H54 (cell line): ENCODE data around the gene KRAS.

Experiments used
- DNase-seq: peaks from one replicate; pipeline ENCODE4 v3.0.0; 2011; ENCODE audit warnings: low spot score, mixed read lengths; ENCODE audit not compliant: insufficient read length
- FAIRE-seq: peaks from 3 replicates; lab custom pipeline; 2011; peaks lifted over from hg19 to GRCh38; lab: Jason Lieb, UNC
- POLR2A ChIP-seq: IDR thresholded peaks from 2 replicates; pipeline ENCODE4 v1.6.1; 2011; ENCODE audit warnings: low read depth, mild to moderate bottlenecking, low read length

The KRAS gene

DNA sequence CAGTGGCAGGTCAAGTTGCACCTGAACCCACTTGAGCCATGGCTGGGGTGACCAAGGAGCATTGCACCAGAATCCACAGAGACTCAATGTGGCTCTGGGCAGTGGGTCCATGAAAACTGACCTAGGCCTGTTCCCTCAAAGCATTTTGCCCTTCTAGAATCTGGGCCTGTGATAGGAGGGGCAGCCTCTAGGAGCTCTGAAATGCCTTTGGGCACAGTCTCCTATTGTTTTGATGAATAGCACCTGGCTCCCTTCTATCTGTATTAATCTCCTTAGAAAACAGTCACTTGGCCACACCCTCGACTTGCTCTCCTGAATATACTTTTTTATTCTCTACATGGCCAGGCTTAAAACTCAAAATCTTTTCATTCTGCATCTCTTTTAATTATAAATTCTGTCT, 14.1 kb upstream of the KRAS start:
- no peak for TF ChIP-seq POLR2A
- no peak for FAIRE-seq

DNA sequence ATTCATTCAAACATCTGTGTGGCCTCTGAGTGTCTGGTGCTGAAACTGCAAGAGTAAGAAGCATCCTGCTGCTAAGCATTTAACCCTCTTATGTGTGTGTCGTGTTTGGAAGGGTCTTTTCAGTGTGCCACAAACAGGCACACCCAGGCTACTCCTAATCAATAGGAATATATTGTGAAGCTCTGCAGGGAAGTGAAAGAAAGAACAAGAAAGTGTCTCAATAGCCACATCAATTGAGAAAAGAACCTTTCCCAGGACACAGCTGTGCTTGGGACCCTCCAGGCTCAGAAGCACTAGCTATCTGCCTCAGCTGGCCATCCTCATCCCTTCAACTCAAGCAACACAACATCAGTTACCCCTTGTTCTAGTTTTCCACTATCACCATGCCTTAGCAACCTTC, 13.4 kb upstream of the KRAS start:
- no peak for TF ChIP-seq POLR2A
- FAIRE-seq (no peak), DNase-seq (no peak)

More for the DNA sequence above, 14.1 kb upstream of the KRAS start:
- DNase-seq: no peak

DNA sequence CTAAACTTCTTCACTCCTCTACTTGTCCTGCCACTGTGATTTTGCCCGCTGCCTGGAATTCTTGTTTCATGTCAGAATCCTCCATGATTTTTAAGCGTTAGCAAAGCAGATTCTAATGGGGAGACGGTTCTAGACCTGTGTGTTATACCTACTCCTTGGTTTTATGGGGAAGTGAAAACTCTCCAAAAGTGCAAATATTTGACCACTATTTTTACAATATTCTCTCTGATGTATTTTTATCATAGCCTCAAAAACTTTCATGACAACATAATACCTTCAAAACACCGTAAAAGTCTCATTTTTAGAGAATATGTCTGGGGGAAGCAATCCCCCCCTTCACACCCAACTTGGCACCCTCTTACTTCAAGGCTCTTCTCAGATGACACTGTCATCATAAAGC, 12.9 kb upstream of the KRAS start:
- no peak for TF ChIP-seq POLR2A
- FAIRE-seq (no peak), DNase-seq (no peak)

DNA sequence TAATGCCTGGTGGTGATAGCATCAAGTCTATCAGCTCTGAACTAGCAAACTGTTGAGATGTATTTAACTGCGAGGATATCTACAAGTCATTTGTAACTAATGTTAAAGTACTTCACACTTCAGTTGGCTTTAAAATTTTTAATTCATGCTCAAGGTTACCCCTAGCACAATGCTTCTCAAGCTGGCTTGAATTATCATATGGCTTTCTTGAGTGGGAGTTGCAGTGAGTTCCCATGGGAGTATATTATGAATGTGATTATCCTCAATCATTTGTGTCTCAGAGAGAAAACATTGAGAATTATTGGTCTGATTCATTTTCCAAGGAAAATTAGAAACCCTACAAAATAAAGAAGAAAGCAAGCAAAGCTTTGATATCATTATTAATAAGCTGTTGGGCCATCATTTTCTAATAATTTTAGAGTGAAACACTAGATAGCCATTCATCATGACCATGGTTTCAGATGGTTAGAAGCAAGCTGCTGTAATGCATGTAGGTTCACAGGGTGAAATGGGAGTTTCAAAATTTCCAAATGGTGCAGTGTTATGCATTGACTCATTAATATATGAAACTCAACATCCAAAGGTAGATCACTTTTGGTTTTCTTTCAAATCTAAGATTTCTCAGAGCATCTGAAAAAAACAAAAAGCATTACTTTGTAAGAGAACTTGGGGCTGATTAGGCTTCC, 11.8 kb upstream of the KRAS start:
- DNase-seq: no peak
- TF ChIP-seq POLR2A: no peak
- FAIRE-seq: no peak

DNA sequence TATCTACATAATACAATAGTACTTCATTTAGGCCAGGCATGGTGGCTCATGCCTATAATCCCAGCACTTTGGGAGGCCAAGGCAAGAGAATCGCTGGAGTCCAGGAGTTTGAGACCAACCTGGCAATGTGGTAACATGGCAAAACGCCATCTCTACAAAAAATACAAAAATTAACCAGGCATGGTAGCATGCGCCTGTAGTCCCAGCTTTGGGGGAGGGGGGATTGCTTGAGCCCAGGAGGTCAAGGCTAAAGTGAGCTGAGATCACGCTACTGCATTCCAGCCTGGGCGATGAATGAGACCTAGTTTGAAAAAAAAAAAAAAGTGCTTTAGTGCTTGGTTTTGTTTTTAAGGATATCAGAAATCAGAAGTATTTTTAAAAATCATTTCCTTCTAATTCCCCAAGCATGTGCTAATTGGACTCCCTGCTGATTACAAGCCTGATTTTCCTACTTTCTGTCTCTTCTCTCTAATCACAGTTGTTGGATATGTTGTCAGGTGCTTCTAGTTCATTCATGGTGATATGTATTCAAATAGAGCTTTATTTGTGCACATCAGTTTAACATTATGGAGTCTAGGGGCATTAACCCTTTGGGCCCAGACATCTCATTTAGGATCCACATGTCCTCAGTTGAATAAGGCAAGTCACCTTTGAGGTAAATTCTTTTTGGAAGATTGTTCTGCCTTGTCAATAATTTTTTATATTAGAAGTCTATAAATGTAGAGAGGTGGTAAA, 7.0 kb upstream of the KRAS start:
- no peak for TF ChIP-seq POLR2A
- FAIRE-seq (no peak), DNase-seq (no peak)

DNA sequence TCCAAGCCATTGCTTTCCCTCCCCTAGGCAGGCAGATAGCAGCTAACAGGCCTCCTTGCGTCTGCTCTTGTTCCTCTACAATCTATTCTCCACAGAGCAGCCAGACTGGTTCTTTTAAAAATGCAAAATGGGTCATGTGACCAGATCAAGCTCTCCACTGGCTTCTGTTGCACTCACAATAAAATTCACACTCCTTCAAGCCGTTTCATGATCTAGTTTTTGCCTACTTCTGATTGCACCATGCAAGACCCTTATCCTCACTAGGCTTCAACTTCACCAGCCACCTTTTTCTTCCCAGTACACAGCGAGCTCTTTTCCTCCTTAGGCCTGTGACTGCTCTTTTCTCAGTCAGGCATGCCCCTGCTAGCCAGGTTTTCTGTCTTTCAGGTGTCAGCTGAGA, 6.1 kb upstream of the KRAS start:
- DNase-seq: no peak
- TF ChIP-seq POLR2A: no peak
- FAIRE-seq: no peak

DNA sequence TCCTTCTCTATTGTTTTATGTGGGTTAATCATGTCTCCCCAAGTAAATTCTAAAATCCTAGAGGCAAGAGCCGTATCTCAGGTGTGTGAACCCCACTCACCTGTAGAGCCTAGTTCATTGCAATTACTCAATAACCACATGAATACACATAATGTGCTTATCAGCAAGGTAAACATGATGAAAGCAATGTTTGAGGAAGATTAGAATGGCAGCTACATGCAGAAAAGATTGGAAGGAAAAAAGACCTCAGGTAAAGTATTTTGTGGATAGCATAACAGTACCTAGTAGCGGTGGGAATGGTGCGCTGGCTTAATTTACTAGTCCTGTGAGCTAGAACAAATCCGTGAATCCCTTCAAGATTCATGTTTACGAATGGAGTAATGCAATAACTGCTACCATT, 5.3 kb upstream of the KRAS start:
- FAIRE-seq (no peak), DNase-seq (no peak)
- TF ChIP-seq POLR2A: no peak

DNA sequence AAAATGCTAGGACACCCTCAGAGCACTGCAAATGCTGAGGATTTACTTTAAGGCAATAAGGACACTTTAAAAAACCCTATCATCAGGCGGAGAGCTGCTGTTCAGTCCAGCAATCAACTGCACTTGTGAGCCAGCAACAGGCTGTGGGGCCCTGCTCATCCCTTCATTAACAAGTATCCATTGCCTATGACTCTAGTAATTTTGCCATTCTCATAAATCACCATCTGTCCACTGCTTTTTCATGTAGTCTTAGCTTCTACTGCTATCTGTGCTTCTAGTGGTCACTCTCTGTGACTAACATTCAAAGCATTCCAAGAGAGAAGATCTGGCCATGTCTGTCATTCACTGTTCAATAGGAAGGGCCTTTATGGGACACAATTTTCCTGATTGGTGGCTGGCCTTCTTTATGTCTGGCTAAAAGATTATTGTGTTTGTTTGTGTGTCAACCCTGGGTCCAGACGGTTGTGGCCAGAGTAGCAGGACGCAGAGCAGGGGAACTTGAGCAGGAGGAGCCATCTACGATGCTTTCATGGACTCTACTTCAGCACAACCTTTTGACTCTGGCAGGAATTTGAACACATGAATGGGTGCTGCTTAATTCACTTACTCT, 3.6 kb upstream of the KRAS start:
- FAIRE-seq (no peak), DNase-seq (no peak)
- no peak for TF ChIP-seq POLR2A

DNA sequence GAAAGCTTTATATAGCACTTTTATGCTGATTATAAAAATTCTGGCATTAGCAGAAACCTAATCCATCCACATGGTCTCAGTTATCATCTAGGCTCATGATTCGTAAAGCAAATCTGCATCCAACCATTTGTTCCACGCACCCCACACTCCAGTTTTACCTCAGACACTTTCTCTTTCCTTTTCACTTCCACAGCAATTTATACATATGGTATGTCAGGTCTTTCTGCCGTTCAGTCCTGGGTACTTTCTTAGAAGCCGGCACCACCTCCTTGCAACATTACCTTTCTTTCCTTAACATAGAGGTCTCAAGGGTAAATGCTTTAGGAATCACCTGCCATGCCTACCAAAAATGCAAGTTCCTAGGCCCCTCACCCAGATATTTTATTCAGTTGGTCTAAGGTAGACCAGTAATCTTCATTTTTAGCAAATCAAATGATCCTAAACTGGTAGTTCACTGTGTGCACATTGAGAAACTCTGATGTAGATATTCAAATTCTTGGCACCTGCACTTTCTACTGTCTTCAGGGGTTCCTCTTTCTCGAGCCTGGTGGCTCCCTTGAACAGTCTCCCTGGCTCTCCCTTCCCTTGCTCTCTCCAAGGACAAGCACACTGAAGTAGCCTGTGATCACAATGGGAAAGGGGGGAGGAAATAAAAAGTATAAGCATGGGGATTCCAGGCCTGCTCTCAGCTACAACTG, 2.8 kb upstream of the KRAS start:
- TF ChIP-seq POLR2A: no peak
- FAIRE-seq: no peak
- DNase-seq: no peak

DNA sequence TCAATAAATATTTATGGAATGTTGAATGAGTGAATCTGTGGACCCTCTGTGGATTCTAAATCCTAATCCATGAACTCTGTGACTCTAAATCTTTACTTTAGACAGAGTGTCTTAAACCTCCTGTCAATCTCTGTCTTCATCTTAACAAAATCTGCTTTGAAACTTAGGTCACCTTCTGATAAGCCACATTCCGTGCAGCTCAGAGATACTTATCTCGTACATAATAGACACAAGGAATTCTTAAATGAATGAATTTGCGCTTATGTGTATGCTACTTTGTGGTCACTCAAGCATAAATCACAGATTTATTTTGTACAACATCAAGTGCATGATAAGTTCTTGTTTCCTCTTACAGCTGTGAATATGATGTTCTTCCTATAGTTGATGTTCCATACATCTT, 2.2 kb upstream of the KRAS start:
- no peak for TF ChIP-seq POLR2A
- no peak for FAIRE-seq

DNA sequence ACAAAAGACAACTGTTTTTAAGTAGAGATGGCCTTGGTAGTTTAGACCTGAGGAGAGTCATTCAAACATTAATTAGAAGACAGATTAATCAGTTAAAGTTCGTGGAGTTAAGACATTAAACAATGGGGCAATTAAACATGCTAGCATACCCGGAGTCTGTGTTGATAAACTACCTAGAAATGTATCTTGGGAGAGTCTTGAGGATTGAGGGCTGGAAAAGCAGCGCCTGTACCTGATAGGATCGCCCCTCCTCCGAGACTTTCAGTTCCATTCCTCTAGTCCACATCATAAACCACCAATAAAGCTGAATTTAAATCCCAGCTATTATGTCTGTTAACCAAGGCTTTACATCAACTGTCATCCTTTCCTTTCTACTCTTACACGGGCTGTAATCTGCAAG, 1.0 kb upstream of the KRAS start:
- FAIRE-seq: no peak
- DNase-seq: no peak
- no peak for TF ChIP-seq POLR2A

More for the DNA sequence above, 2.2 kb upstream of the KRAS start:
- no peak for DNase-seq

DNA sequence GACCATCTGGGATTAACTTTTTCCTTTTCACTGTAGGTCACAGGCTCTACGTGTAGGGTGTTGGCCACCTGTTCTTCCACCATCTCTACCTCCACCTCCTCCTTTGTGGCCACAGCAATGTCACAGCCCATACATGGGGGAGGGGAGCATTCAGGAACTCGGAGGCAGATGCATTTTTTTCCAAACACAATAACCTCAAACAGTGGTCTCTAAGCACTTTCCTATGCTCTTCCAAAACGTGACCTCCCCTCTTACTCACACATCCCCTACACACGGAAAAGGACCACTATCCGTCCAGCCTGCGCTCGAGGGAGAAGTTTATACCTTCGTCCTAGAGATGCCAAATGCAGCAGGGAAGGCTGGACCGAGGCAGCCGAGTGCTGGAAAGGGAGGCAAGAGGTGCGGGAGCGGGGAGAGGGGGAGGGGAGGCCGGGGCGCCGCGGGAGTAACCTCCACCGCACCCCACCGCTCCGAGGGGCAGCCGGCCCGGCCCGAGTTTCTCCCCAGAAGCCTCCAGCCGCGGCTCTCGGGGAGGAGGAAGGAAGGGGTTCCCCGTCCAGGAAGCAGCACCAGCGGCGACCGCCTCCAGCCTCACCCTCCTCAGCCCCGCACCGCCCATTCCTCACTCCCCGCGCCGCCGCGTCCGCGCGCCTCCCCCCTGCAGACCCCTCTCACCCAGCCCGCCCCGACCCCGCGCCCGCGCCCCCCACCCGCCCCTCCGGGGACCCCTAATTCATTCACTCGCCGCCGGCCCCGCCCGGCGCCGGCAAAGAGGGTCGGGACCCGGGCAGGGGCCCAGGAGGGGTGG, 594 bp downstream of the KRAS start:
- TF ChIP-seq POLR2A: no peak
- DNase-seq: peak; percentile 40
- FAIRE-seq: no peak

DNA sequence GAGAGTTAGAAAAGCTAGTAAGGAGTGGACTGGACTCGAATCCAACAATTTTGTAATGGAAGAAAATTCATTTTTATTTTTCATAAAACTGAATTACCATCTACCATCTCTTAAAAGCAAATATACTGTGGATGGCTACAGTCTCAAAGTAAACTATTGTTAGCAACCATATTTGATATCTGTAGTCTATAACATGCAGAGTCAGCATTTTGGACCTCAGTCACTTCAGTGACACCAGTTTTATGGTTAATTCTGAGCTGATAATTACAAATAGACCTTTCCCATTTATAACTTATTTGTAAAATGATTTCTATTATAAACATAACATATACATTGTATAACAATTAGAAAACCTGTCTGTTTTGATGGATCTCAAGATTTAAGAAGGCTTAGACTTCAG, 2.0 kb downstream of the KRAS start:
- no peak for DNase-seq
- no peak for FAIRE-seq
- no peak for TF ChIP-seq POLR2A
